Adipose tissue (tissue), 3 donors: ENCODE results near the gene UBAP2L. TPM values are rescaled to one million over a fixed set of nuclear protein-coding genes. Genes with fewer than 3 reads are reported as not detected.
"Not testable (repeated sequence)": the region's sequence is repeated elsewhere in the genome, so short reads cannot be mapped to it uniquely, and the experiment has no call there.

ENCODE experiments used
- H3K27ac ChIP-seq: one replicate; pipeline ENCODE4 v1.5.1; 2013; ENCODE audit warnings: low read depth, low read length
- WGBS, 3 donors: extraction: QIAGEN DNeasy Blood & Tissue Kit; methylation state at CpG; one replicate each; pipeline ENCODE4 v1.1.7; 2013; 5-methylcytosine and 5-hydroxymethylcytosine counted together
- polyA plus RNA-seq, 3 donors: library from polyadenylated mRNA; stranded (reverse); fragments of 200-250 nt; gene quantifications; one replicate each; pipeline ENCODE4 v1.2.3, GENCODE V29; 2013
- donor health status: healthy with polysubstance abuse.
- donor health status: Bipolar disorder and iron deficiency.
- donor health status: healthy.

The UBAP2L gene
- polyA plus RNA-seq, 3 donors = 35.8 to 70.9 (median 67.5) TPM

- no peak overlapping the region for H3K27ac ChIP-seq
- WGBS, 3 donors = 73 to 83% (median 81%) methylated on average over 4 of the region's 4 CpGs
These were observed 16.1 kb downstream of the UBAP2L start for GRCh38 chr1:154236855-154237254.

- 92 to 97% (median 92%) methylated on average over 2 of the region's 2 CpGs for WGBS, 3 donors
- no peak overlapping the region for H3K27ac ChIP-seq
These were observed 16.7 kb downstream of the UBAP2L start for GRCh38 chr1:154237435-154237834.

GRCh38 chr1:154237880-154238506 lies 17.2 kb downstream of the UBAP2L start:
- H3K27ac ChIP-seq = no peak overlapping the region
- 86 to 90% (median 90%) methylated on average over 6 of the region's 6 CpGs for WGBS, 3 donors

- WGBS, 3 donors = 81 to 92% (median 84%) methylated on average over 3 of the region's 3 CpGs
- no peak overlapping the region for H3K27ac ChIP-seq
These were observed 18.7 kb downstream of the UBAP2L start for GRCh38 chr1:154239491-154239890.

GRCh38 chr1:154240294-154240833 lies 19.6 kb downstream of the UBAP2L start:
- no peak overlapping the region for H3K27ac ChIP-seq
- WGBS, 3 donors = 87 to 92% (median 91%) methylated on average over 3 of the region's 3 CpGs

GRCh38 chr1:154241703-154242351 lies 21.1 kb downstream of the UBAP2L start:
- 82 to 95% (median 95%) methylated on average over 3 of the region's 3 CpGs for WGBS, 3 donors
- no peak overlapping the region for H3K27ac ChIP-seq

- H3K27ac ChIP-seq = no peak overlapping the region
- WGBS, 3 donors = 94 to 95% (median 94%) methylated on average over 7 of the region's 7 CpGs
These were observed 32.9 kb downstream of the UBAP2L start for GRCh38 chr1:154253671-154254070.

- no peak overlapping the region for H3K27ac ChIP-seq
These were observed 35.9 kb downstream of the UBAP2L start for GRCh38 chr1:154256686-154257085.

GRCh38 chr1:154258784-154259183 lies 38.0 kb downstream of the UBAP2L start:
- H3K27ac ChIP-seq = no peak overlapping the region
- WGBS, 3 donors = 94 to 95% (median 95%) methylated on average over 2 of the region's 2 CpGs

- WGBS, 3 donors = 65 to 88% (median 74%) methylated on average over 1 of the region's 1 CpG
- H3K27ac ChIP-seq = no peak overlapping the region
These were observed 39.4 kb downstream of the UBAP2L start for GRCh38 chr1:154260127-154260526.

GRCh38 chr1:154263465-154264332 lies 42.9 kb downstream of the UBAP2L start:
- WGBS, 3 donors = 72 to 81% (median 77%) methylated on average over 5 to 6 of the region's 6 CpGs
- H3K27ac ChIP-seq = no peak overlapping the region

GRCh38 chr1:154264454-154264853 lies 43.7 kb downstream of the UBAP2L start:
- 63 to 76% (median 75%) methylated on average over 1 of the region's 1 CpG for WGBS, 3 donors
- no peak overlapping the region for H3K27ac ChIP-seq

GRCh38 chr1:154265586-154265985 lies 44.8 kb downstream of the UBAP2L start:
- WGBS, 3 donors = 65 to 96% (median 82%) methylated on average over 4 of the region's 4 CpGs

GRCh38 chr1:154270833-154271232 lies 50.1 kb downstream of the UBAP2L start:
- no peak overlapping the region for H3K27ac ChIP-seq
- 85 to 89% (median 86%) methylated on average over 5 of the region's 5 CpGs for WGBS, 3 donors

More at GRCh38 chr1:154265586-154265985, 44.8 kb downstream of the UBAP2L start:
- H3K27ac ChIP-seq = no peak overlapping the region

GRCh38 chr1:154272217-154272998 lies 51.7 kb downstream of the UBAP2L start, which contains the start of gene HAX1:
Gene HAX1, plus strand, starts transcription at chr1:154272629. Its CDS starts 95 bp downstream, at chr1:154272724.
- 0 to 1% (median 0%) methylated on average over 47 of the region's 47 CpGs for WGBS, 3 donors
- peak within 1 kb of the TSS; percentile 54 for H3K27ac ChIP-seq

- peak overlapping the region; percentile 54 for H3K27ac ChIP-seq
- 42 to 46% (median 44%) methylated on average over 13 of the region's 13 CpGs for WGBS, 3 donors
These were observed 52.3 kb downstream of the UBAP2L start for GRCh38 chr1:154272999-154273563.

GRCh38 chr1:154276797-154277196 lies 56.0 kb downstream of the UBAP2L start:
- no peak overlapping the region for H3K27ac ChIP-seq
- WGBS, 3 donors = 86 to 92% (median 89%) methylated on average over 7 of the region's 7 CpGs

GRCh38 chr1:154287591-154287990 lies 66.8 kb downstream of the UBAP2L start:
- WGBS, 3 donors = 92 to 94% (median 93%) methylated on average over 15 to 18 of the region's 30 CpGs
- H3K27ac ChIP-seq = not testable (repeated sequence)
